ENCODE data around the gene ALAS1. TPM values are rescaled to one million over a fixed set of nuclear protein-coding genes. Genes with fewer than 3 reads are reported as not detected.

ALAS1 gene
- total and polyA plus RNA-seq, 9 of the 15 experiments (the other 6 are each of a cell fraction or from before 2014, with no cell fraction given), result 21.4 to 49.5 (median 34.4) TPM

GRCh38 chr3:52238761-52239701 lies 41.1 kb downstream of the ALAS1 start, which contains the start of gene TWF2 (continued):
- TF ChIP-seq ZNF407 (IDR thresholded peaks at IDR 0.05; ENCODE audit: low read depth), result no peak
- no peak for TF ChIP-seq ZZZ3 (IDR thresholded peaks at IDR 0.05)
- TF ChIP-seq SPI1 (IDR thresholded peaks at IDR 0.05; ENCODE audit: borderline replicate concordance, low read depth, low read length), result no peak
- TF ChIP-seq BRF1 (IDR thresholded peaks at IDR 0.05; ENCODE audit: borderline replicate concordance, extremely low read depth, insufficient read length), result no peak
- TF ChIP-seq RNF2 (IDR thresholded peaks at IDR 0.05), result no peak
- TF ChIP-seq ZNF551 (CRISPR knock-in tag; IDR thresholded peaks at IDR 0.05), result no peak
- TF ChIP-seq YY1 (IDR thresholded peaks at IDR 0.05; ENCODE audit: borderline replicate concordance in 1 of 3, control insufficient read depth in 1 of 3, extremely low read depth in 1 of 3, insufficient read depth in 3 of 3, insufficient read length in 1 of 3, insufficient replicate concordance in 2 of 3, low read depth in 1 of 3, low read length in 2 of 3), result peak; percentile 17 to 82 (median 69)
- peak; percentile 22; the same call in 1 of the 2 replicates for TF ChIP-seq L3MBTL2 (IDR thresholded peaks at IDR 0.05)
- TF ChIP-seq MCM3 (IDR thresholded peaks at IDR 0.05), result no peak
- TF ChIP-seq FOS (IDR thresholded peaks at IDR 0.05; ENCODE audit: extremely low read depth, insufficient read length), result no peak
- no peak for TF ChIP-seq ZNF518B (CRISPR knock-in tag; IDR thresholded peaks at IDR 0.05)

Measured in K562 (cell line).